Right renal cortex interstitium (tissue), 3 donors: ENCODE results near the gene DDX41. TPM values are rescaled to one million over a fixed set of nuclear protein-coding genes. Genes with fewer than 3 reads are reported as not detected.

Source experiments
- DNase-seq, 3 donors: peaks; one replicate each; pipeline ENCODE4 v3.0.0-alpha.2; 2013; ENCODE audit warnings: low read depth in 3 of 3, low spot score in 2 of 3
- polyA plus RNA-seq, 3 donors: library from polyadenylated mRNA; unstranded; fragments of 120-200 nt; gene quantifications; one replicate each; pipeline ENCODE4 v1.2.1, GENCODE V29; 2013; ENCODE audit not compliant: insufficient read length in 3 of 3

Gene DDX41
- polyA plus RNA-seq, 3 donors = 93.0 to 105 (median 96.6) TPM

DNA sequence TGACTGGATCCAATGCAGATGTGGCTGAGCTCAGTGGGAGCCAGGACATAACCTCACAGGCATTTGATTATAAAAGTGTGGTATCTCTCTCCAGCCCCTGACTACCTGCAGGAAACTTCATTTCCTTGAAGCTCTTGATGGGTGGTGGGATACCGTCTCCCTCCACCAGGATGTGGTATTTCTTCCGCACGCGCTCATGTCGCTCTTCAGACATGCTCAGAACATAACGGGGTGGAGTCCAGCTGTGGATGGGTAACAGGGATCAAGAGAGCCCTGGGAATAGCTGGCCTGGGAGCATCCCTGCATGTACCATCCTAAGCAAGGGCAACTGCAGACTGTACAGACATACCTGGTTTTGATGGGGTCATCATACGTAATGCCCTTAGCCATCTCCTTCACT is 1.2 kb downstream of the DDX41 start:
- no peak for DNase-seq

GRCh38 chr5:177514541-177514940 is 2.2 kb downstream of the DDX41 start:
- no peak for DNase-seq

- DNase-seq = no peak
These were observed 3.3 kb downstream of the DDX41 start for GRCh38 chr5:177513500-177513899.

- DNase-seq = no peak
These were observed 3.9 kb downstream of the DDX41 start for GRCh38 chr5:177512736-177513380.

- no peak for DNase-seq
These were observed 4.7 kb downstream of the DDX41 start for GRCh38 chr5:177511796-177512675.

DNA sequence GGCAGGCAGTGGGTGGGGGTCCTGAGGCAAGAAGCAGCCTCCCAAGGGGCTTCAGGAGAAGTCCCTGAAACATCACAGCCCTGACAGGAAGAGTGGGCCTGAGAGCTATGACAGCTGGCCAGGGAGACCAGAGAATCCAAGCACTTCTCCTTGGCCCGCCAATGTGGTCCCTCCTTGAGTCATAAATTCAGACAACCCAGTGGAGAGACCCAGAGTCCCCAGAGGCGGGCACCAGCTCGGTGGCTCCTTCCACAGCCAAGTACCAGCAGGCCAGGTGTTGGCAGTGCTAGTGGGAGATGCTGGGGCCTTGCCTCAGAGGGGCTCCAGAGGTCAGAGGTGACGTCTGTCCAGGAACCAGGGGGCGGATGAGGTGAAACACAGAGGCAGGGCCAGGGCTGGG is 5.6 kb downstream of the DDX41 start:
- DNase-seq = no peak

GRCh38 chr5:177510567-177511053 is 6.2 kb downstream of the DDX41 start:
- DNase-seq = no peak

- no peak for DNase-seq
These were observed 6.7 kb downstream of the DDX41 start for GRCh38 chr5:177509991-177510566.

GRCh38 chr5:177509381-177509951 is 7.3 kb downstream of the DDX41 start, which contains the start of gene DOK3:
Gene DOK3 (minus strand): TSS chr5:177509826. CDS start chr5:177509540, 286 bp downstream.
- no peak for DNase-seq

GRCh38 chr5:177508837-177509236 is 7.9 kb downstream of the DDX41 start:
- no peak for DNase-seq

DNA sequence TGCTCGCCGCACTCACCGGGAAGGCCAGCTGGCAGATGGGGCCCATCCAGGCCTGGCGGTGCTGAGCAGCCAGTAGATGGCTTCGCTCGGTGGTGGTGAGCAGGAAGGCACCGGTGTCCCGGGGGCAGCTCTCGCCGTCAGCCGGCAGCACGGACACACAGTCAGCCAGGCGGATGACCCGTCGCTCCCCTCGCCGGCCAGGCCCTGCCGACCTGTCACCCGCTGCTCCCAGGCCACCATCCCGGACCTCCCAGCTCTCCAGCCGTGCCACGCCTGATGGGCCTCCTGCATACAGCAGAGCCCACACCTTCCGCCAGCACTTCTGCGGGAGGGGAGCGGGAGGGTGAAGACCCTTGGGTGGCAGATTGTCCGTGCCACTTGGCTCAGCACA is 8.5 kb downstream of the DDX41 start:
- no peak for DNase-seq

- DNase-seq = no peak
These were observed 9.1 kb downstream of the DDX41 start for GRCh38 chr5:177507596-177508220.

- DNase-seq = no peak
These were observed 9.6 kb downstream of the DDX41 start for GRCh38 chr5:177507165-177507564.

- DNase-seq = no peak
These were observed 11.7 kb downstream of the DDX41 start for GRCh38 chr5:177505075-177505474.

DNA sequence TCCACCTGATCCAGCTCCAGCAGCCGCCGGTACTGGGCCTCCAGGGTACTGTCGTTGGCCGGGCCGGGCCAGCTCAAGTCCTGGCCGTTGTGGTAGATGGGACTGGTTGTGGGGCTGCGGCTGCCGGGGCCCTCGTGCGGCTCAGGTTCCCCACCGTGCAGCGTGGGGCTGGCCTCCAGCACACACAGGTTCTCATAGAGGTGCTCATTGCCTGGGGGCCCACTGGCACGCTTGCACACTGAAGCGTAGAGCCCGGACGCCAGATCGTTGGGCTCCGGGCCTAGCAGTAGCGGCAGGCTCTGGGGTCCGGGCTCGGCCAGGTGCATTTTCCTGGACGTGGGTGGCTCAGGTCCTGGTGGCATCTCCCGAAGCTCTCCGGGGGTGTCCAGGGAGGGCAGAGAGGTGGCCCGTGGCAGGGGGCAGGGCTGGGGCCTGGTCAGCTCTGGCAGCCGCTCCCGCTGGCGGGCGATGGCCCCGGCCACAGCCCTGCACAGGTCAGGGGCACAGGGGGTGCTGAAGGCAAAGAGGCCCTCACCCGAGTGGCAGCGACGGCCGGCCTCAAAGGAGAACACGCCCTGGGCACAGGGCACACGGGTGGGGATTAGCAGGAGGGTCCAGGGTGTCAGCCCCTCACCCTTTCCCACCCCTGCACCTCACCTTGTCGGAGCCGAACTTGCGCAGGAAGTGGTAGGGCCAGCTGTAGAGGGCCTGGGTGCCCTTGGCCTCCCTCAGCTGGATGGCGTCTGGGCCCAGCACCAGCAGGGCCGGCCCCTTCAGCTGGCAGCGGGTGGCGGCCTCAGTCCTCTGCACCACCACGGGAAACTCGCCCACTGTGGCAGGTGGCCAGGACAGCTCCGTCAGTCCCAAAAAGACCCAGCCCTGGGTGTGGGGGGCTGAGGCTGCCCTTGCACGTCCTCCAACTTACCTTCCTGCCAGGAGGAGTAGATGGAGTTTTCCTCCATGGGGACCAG is 12.4 kb downstream of the DDX41 start:
- DNase-seq = no peak

DNA sequence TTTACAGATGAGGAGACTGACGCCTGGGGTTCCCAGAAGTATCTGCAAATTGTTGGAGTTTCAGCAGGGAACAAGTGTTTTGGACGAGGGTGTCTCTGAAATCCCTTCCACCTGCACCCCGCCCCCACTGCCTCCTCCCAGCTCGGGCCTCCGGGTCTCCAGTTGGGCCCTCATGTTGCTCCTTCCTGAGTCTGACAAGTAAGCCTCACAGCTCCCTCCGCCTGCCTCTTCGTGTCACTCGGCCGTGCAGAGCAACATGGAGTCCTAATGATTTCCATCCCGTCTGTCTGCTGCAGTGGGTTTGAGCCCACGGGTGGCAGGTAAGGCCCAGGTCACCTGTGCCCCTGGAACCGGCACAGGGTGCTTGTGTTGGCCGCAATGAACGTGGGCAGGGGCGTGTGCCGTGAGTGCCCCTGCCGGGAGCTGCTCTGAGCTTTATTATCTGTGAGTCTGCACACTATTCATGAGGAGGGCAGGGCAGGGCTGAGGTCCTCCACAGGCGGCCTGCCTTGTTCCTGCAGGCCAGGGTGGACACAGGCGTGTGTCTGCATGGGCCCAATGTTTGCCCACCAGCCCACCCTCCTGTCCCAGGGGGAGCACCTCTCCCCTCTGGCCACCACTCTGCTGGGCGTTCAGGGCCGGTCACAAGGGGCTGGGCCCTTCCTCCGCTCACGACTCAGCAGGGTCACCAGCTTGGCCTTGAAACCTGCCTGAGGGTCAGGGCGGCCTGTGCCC is 13.2 kb downstream of the DDX41 start:
- no peak for DNase-seq

DNA sequence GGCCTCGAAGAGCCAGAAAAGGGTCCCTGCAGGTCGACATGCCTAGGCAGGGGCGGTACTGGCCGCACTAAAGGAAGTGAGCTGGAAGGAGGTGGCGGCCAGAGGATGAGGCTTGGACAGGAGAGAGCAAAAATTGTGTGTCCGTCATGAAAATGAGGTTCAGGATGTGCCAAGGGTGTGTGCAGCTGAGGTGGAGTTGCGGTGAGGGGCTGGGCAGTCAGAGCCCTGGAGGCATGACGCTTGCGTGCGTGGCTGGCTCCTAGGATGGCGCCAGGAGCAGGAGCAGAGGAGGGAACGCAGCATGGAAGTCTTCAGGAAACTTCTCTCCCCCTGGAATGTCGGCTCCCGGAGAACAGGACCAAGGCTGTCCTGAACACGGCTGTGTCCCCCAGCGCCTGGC is 13.9 kb downstream of the DDX41 start:
- DNase-seq = no peak

GRCh38 chr5:177501874-177502678 is 14.7 kb downstream of the DDX41 start:
- no peak for DNase-seq
